ENCODE measurements around the gene TRIM17.

- TF ChIP-seq CTCF (conservative IDR thresholded peaks at IDR 0.05) (no peak), EZH2 (IDR thresholded peaks at IDR 0.05; ENCODE audit: low read depth) (no peak)
Observed at GRCh38 chr1:228365271-228366061, 51.2 kb downstream of the TRIM17 start.
